Activated T-helper 1 cell treated with Interleukin-2 at 50 U/mL for 16 hours (primary cell): Measurements from ENCODE around the gene BDKRB1.

Source experiments
- DNase-seq: peaks from one replicate; pipeline ENCODE4 v3.0.0-alpha.2; 2020; ENCODE audit warnings: low read depth

The BDKRB1 gene

DNA sequence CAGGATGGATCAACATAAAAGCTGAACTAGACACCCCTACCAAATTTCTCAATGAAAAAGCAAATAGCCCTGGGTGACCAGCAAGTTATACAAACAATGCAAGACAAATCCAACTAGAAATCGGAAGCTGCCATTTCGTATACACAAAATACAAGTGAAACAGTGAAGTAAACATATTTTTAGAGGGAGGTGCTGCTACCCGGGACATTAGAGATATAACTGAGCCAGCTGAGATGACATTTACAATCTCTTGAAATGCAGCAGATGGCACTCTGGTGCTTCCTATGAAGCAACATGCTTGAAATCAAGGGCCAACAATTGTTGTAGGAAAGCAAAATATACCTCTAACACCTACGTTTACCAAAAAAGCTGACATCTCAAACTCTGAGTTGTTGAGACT is 25.5 kb downstream of the BDKRB1 start:
- no peak for DNase-seq

- no peak for DNase-seq
These were observed 28.0 kb downstream of the BDKRB1 start for GRCh38 chr14:96284008-96284407.

DNA sequence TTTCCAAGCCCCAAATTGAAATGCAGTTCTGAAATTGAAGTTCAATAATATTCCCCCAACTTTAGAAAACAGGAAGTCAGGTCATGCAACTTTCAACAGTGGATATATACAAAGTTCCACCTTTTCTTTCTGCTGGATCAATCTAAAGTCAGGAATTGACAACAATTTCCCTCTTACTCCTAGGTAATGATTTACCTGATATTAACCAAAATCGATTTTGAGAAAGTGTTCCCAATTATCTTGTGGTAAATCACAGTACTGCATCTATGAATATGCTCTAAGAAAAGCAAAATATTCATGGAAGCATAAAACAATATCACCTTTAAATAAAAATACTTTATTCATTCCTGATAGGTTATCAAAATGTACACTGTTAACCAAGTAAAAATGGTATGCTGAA is 28.4 kb downstream of the BDKRB1 start:
- no peak for DNase-seq

DNA sequence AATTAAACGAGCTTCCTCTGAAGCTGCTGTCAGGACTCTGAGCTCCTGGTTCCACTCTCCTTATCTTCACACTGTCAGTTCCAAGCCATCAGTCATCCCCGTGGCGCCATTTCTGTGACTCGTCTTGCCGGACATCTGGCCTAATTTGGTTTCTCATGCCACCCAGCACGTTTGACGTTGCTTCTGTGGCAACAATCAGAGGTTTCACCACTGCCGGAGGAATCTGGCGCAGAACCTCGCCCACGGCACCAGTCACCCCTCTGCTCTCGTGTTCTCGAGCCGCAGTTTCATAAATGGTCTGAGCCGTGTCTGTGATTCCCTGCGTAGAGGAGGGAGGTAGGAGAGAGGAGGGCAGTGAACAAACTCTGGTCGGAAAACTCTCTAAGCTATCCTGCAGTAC is 29.7 kb downstream of the BDKRB1 start:
- no peak for DNase-seq

DNA sequence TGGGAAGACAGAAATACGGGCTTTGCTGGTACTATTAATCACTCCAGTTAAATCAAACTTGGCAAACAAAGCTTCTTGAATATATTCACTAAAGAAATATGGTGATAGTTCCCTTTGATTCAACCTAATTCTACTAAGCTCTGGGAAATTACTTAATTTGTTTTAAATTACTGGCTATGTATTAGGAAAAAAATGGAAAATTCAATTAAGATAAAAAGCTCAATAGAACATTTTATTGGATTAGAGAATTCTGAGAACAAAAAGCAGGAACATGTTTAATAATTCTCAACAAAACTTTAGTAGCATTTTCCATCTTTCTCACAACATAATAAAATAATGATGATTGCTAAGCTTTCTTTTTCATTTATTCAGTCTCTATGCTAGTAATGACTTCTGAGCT is 30.2 kb downstream of the BDKRB1 start:
- no peak for DNase-seq

DNA sequence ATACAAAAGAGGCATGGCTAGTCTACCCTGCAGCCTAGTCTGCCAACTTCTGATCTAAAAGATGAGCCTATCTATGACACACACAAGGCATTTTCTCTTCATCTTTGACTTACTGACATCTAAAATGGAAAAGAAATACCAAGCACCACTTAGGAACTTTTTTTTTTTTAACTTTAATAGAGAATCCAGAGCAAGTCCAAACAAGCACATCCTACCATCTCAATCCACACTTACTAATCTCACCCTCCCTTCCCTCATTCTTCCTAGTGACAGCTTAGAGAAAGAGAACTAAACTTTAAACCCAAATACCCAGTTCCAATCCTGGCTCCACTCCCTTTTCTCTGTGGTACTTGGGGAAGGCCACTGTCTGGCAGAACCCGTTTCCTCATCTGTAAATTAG is 31.8 kb downstream of the BDKRB1 start:
- no peak for DNase-seq

DNA sequence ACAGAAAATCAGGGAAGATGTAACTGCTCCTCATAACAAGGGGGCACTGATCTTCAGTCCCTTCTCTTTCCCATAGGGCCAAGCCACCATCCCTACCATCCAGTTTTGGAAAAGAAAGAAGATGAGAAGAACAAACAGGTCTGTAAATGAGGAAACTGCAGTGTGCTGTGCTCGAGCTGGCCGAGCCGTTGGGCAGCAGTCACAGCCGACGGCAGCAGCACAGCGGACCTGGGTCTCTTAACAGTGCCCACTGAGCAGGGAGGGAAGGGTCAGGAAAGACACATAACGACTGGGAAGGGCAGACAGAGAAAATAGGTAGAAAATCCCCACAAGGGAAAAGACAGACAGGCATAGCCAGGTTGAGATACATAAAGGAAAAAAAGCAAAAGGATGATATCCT is 38.2 kb downstream of the BDKRB1 start:
- DNase-seq = no peak

- DNase-seq = no peak
These were observed 41.0 kb downstream of the BDKRB1 start for GRCh38 chr14:96297000-96297399.

- no peak for DNase-seq
These were observed 42.0 kb downstream of the BDKRB1 start for GRCh38 chr14:96297997-96298515.

- no peak for DNase-seq
These were observed 43.4 kb downstream of the BDKRB1 start for GRCh38 chr14:96299441-96299840.

GRCh38 chr14:96303981-96304380 is 48.0 kb downstream of the BDKRB1 start:
- DNase-seq = no peak

- DNase-seq = no peak
These were observed 48.9 kb downstream of the BDKRB1 start for GRCh38 chr14:96304956-96305355.

GRCh38 chr14:96307434-96307833 is 51.4 kb downstream of the BDKRB1 start:
- DNase-seq = no peak

DNA sequence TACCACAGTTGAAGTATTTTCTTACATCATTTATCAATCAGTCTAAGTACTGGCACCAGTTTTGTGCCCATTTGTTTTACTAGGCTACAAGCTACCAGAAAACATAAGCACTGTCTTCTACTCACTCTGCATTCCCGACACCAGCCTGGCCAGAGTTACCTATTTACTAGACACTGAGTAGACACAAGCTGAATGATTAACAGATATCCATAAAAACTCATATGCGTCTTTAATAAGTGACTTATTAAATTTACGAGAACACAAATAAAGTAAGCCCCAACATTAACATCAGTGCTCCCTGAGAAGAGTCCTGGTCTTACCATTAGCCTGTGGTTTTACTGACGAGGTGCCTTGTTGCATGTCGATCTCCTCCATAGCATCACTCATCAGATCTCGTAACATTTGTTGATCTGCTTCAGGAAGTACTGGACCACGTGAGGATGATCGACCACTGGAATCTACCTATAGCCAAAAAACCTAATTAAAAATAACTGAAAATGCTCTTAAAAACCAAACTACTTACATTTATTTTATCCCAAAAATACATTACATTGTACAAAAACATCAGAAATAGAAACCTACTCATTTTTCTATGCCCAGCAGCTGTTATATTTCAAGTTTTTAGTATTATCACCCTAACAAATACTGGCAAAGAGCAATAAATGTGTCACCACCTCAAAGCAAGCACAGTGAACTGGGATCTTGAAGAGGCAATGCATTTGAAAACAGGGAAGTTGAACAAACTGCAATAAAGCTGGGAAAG is 53.3 kb downstream of the BDKRB1 start:
- DNase-seq = no peak

GRCh38 chr14:96309896-96310330 is 53.9 kb downstream of the BDKRB1 start:
- no peak for DNase-seq

DNA sequence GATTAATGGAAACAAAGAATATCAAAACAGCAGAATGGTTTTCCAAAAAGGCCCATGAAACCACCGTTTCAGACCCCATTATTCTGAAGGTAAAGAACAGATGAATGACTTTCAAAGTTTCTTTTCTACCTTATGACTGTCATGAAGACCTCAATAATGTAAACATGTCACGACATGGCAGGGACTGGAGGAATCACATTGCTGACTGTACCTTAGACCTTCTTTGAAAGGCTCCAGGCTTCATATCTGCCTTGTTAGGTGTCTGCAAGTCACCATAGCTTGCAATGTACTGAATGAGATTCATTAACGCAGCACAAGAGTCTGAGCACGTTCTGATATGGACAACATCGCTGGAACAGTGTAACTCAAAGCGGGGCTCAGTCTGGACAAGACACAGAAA is 54.9 kb downstream of the BDKRB1 start:
- no peak for DNase-seq
